ENCODE results near the gene N4BP2L2. TPM values are rescaled to one million over a fixed set of nuclear protein-coding genes. Genes with fewer than 3 reads are reported as not detected.
"Not testable (repeated sequence)": the region's sequence is repeated elsewhere in the genome, so short reads cannot be mapped to it uniquely, and the experiment has no call there.

Gene N4BP2L2
- 77.9 and 85.0 TPM in 2 replicates for polyA plus RNA-seq (2014; cell fraction: cytosol; rRNA removed)
- 105 and 106 TPM in 2 replicates for polyA plus RNA-seq (2014; cell fraction: nucleus; rRNA removed)

DNA sequence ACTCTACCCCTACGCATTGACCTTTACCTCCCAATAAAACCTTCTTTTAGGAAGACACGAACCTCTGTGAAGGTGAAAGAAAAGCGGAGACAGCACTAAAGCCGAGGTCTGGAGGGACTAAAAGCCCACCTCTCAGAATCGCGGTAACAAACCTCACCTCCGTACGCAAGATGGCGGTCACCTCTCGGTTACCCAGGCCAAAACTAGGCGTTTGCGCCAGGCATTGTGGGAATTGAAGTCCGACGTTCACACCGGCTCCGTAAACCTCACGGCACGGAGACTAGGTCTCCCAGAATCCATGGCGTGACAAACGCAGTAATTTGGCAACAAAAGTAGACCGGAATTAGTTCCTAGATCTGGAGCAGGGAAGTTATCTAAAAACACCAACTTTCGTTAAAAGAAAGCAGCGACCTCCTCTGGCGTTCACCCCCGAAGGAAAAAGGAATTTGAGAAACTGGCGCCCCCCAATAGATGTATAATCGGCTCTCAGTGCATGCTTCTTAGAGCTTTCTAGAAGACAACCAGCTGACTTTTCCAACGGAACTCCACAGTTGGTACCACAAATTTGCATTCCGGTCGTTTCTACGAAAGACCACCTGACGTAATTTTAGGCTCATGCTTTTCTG lies at the start of gene N4BP2L2:
N4BP2L2 (minus strand) TSS at position 175 of the 626 bp plus-strand sequence. CDS start 1,768 bp downstream, outside the sequence.
- DNase-seq (ENCODE audit: low spot score): peak; percentile 97

DNA sequence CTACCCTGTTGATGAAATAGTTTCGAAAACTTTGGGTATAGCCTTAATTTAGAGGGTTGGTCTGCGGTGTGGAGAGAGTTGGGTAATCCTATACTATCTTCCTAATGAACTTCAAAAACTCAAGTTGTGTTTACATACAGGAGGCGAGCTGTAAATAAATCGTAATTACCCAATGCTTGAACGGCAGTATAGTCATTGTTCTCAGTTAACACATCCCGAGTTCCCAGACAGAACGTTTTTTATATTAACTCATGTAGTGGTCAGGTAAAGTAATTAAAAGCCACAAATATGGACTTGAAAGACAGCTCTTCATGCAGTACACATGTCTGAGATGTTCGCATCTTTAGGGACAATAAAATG lies 49.2 kb upstream of the N4BP2L2 start:
- DNase-seq (ENCODE audit: low spot score): no peak

DNA sequence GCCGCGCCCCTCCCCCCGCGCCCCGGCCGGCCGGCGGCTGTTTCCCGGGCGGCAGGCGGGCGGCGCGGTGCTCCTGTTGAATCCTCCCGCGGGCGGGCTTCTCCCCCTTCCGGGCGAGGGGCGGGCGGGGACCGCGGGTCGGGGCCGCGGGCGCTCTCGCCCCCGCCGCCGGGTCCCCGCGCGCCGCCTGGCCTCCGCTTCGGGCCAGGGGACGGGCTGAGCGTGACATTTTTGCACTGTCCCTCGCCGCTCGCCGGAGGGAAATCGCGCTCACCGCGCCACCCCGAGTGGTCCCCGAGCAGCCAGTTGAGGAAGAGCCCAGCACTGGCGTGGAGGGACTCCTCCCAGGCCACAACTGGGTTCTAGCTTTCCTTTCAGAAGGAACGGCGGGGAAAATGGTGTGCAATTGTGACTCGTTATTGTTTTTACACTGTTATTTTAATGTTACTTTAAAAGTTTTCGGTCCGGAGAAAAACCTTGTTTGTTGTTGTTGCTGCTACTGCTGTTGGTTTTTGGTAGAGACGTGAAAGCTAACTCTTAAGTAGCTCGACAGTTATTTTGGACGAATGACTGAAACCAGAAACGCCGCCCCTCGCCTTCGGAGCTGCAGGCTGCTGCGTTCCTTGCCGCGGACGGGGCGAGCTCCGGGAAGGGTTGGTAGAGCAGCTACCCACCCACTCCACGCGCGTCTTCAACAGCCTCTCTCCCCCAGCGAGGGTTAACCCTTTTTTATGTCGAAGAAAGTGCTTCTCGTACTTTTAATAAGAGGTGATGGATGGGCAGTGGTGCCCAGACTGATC lies 48.6 kb upstream of the N4BP2L2 start:
- DNase-seq (ENCODE audit: low spot score): peak; percentile 56

DNA sequence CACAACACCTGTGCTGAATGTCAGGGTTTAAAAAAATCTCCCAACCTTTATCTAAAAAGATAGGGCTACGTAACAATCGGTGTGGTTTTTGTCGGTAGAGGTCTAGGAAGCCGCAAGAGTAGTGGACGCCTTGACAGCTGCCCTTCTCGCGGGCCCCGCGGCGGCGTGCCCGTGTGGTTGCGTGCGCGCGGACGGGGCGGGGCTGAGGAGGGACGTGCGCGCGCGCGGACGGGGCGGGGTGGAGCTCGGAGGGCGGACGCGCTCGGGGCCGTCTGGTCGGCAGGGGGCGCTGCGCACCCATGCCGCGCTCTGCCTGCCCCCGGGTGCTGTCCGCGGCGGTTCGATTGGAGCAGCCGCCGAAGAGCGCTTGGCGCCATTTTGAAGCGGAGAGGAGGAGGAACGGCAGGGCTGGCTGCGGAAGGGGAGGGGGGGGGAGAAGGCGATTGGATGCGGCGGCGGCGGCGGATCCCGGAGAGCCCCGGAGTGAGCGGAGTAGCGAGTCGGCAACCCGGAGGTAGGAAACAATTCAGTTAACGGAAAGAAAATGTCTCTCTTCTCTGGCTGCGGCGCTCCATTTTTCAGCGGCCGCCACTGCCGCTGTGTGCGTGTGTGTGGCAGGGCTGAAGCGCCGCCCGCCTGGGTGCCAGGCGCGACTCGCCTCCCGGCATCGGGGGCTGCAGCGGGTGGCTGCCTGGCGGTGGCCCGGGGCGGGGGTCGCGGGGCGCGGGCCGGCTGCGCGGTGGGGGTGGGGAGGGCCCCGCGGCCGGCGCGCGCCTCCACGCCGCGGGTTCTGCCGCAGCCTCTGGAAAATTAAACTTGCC lies 47.7 kb upstream of the N4BP2L2 start, which contains the start of gene PDS5B:
PDS5B (plus strand) TSS at position 373 of the 821 bp plus-strand sequence. CDS start 62,321 bp downstream, outside the sequence.
- DNase-seq (ENCODE audit: low spot score): peak; percentile 94

DNA sequence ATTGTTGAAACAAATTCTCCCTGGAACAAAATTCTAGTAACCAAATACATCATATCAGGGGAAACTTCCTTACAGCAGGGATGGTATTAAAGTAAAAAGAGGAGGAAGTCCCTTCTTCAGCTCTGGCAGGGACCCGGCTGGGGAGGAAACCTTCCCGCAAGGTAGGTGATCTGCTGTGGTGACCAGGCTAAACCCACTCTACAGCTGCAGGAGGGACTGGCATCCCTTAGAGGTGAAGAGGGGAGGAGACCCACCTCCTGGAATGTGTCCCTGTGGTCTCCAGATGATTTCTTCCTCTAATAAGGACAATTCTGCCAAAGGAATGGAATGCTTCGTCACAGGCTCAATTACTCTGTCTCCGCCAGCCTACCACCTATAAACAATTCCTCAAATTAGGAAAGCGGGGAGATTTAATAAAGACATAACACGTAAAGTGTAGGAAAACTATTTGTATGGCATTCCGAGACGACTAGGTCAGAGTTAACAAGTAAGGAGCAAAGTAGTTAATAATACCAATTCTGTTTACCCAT lies 47.0 kb upstream of the N4BP2L2 start:
- peak; percentile 29 for DNase-seq (ENCODE audit: low spot score)

DNA sequence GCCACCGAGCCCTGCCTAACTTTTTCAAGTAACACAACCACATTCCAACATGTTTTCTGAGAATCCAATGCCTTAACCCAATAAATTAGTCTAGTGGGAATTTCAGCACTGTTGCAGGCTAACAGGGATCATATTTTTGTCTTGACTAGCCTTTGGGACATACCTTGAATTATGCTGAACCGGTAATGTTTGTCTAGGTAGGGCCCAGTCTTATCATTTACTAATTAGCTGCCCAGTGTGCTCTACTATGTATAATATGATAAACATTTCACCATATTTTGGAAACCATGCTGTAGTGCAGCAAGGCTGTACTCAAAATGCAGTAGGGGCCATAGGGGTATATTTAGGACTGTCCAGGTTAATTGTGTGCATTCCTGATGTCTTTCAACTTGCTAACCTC lies 44.4 kb upstream of the N4BP2L2 start:
- DNase-seq (ENCODE audit: low spot score): no peak

DNA sequence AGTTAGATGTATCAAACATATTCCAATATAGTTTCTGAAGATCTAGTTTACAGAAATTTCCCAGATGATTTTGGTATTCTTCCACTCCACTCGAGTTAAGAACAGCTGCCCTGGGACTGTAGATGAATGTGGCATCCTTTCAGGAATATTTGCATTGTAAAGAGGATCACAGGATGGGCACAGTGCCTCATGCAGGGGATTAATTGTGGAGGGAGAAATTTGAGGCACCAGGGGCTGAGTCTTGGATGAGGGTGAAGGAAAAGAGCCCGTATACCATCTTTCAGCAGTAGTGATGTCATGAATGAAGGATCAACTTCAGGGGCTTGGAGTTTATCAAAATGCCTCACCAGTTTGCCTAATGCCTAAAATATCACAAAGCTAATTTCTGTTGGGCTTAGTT lies 43.7 kb upstream of the N4BP2L2 start:
- DNase-seq (ENCODE audit: low spot score): no peak

DNA sequence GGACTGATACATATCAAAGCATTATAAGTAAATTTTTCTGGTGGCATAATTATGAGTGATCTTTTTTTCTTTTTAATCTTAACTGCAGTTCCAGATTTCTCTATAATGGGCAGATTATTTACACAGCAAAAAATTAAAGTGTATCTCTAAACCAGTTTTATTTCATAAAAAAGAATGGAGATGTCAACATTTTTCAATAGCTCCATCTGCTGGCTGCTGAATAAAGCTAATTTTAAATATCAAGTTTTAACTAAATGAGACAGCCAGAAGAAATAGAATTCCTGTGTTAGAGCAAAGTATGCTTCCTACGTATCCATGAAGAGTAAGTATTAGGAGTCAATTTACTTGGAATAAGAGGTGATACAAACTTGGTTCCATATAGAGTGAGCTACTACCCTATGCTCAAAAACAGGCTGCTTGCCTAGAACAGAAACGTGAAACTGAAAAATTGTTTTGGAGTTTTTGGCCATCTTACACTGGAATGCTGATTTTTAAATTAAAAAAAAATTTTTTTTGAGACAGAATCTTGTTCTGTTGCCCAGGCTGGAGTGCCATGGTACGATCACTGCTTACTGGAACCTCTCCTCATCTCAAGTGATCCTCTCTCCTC lies 42.7 kb upstream of the N4BP2L2 start:
- peak; percentile 24 for DNase-seq (ENCODE audit: low spot score)

DNA sequence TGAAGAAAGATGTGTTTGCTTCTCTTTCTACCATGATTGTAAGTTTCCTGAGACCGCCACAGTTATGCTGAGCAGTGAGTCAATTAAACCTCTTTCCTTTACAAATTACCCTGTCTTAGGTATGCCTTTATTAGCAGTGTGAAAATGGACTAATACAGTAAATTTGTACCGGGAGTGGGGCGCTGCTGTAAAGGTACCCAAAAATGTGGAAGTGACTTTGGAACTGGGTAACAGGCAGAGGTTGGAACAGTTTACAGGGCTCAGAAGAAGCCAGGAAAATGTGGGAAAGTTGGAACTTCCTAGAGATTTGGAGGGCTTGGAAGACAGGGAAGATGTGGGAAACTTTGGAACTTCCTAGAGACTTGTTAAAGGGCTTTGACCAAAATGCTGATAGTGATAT lies 38.4 kb upstream of the N4BP2L2 start:
- no peak for DNase-seq (ENCODE audit: low spot score)

DNA sequence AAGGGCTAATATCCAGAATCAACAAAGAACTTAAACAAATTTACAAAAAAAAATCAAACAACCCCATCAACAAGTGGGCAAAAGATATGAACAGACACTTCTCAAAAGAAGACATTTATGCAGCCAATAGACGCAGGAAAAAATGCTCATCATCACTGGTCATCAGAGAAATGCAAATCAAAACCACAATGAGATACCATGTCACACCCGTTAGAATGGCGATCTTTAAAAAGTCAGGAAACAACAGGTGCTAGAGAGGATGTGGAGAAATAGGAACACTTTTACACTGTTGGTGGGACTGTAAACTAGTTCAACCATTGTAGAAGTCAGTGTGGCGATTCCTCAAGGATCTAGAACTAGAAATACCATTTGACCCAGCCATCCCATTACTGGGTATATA lies 37.1 kb upstream of the N4BP2L2 start:
- not testable (repeated sequence) for DNase-seq (ENCODE audit: low spot score)

DNA sequence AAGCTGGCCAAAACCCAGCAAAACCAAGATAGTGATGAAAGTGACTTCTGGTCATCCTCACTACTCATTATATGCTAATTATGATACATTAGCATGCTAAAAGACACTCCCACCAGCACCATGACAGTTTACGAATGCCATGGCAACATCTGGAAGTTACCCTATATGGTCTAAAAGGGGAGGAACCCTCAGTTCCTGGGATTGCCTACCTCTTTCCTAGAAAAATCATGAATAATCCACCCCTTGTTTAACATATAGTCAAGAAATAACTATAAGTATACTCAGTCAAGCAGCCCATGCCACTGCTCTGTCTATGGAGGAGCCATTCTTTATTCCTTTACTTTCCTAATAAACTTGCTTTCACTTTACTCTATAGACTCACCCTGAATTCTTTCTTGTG lies 22.2 kb upstream of the N4BP2L2 start:
- DNase-seq (ENCODE audit: low spot score): not testable (repeated sequence)

DNA sequence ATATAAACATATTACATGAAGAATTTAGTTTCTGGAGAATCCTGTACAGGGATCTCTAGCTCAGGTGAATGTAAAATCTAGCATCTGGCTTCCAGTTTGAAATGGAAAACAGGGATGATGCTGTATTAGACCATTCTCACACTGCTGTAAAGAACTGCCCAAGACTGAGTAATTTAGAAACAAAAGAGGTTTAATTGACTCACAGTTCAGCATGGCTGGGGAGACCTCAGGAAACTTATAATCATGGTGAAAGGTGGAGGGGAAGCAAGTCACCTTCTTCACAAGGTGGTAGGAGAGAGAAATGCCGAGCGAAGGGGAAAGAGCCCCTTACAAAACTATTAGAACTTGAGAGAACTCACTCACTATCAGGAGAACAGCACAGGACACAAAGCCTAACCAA lies 17.0 kb upstream of the N4BP2L2 start:
- no peak for DNase-seq (ENCODE audit: low spot score)

DNA sequence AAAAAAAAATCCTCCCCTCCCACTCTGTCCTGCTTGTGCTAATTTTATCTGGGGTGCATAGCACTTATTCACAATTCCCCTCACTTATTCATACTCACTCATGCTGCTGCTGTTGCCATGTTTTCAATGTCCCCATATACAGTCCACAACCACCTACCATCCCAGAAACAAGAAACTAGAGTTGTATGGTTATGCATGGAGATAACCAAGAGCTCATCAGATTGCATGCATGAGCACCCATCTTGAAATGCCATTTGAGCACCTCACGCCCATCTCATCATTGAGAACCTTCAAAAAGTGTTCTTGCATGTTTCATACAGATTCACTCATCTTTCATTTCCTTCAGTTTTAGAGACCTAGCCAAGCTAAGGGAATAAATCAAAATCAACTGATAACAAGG lies 15.1 kb upstream of the N4BP2L2 start:
- DNase-seq (ENCODE audit: low spot score): no peak

DNA sequence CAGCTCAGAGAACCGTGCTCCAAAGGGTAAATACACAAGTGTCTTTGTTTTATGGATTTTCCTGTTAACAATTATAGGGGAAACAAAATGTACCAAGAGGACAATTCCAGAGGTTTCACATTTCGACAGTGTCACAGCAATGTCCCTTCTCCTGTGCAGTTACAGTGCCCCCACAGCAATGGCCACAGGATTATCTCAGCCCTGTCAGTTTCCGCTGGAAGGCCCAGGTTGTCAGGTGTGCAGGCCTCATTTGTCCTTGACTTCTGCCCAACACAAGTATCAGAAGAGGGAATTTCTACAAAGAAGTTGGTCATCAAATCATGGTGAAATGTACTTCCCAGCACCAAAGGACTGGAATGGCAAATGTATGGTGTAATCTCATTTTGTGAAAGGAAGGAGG lies 11.2 kb upstream of the N4BP2L2 start:
- DNase-seq (ENCODE audit: low spot score): no peak

DNA sequence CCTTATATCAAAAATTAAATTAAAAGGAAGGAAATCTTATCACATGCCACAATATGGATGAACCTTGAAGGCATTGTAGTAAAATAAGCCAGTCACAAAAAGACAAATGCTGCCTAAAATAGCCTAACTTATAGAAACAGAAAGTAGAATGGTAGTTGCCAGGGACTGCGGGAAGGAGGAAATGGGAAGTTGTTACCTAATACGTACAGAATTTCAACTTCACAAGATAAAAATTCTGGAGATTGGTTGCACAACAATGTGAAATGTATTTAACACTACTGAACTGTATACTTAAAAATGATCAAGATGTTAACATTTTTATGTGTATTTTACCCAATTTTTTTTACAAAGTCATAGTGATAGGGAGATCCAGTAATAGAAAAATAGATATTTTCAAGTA lies 10.2 kb upstream of the N4BP2L2 start:
- no peak for DNase-seq (ENCODE audit: low spot score)

DNA sequence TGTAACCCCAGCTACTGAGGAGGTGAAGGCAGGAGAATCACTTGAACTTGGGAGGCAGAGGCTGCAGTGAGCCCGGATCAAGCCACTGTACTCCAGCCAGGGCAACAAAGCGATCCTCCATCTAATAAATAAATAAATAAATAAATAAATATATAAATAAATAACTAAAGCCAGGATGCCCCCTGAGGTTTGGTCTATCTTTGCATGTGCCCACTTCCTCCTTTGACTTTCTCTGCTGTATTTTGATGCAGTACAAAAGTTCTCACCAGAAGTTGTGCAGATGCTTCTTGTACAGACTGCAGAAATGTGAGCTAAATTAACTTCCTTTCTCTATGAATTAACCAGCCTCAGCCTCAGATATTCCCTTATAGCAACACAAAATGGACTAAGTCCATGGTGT lies 6.5 kb upstream of the N4BP2L2 start:
- DNase-seq (ENCODE audit: low spot score): no peak

DNA sequence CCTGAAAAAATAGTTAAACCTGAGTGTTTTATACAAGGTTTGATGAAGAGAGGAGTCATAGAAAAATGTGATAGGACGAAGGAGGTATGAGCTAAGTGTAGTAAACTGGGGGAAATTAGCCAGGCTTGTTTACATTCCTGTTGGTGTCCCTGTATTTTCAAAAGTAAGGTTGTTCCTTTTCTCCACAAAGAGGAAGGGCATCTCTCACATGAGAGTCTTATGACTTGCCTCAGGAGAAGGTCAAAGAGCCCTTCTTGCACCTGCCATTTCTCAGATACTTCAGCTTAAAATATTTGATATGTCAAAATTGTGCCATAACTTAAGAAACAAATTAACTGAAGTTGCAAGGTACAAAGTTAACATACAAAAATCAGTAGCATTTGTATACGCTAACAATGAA lies 3.6 kb upstream of the N4BP2L2 start:
- DNase-seq (ENCODE audit: low spot score): no peak

DNA sequence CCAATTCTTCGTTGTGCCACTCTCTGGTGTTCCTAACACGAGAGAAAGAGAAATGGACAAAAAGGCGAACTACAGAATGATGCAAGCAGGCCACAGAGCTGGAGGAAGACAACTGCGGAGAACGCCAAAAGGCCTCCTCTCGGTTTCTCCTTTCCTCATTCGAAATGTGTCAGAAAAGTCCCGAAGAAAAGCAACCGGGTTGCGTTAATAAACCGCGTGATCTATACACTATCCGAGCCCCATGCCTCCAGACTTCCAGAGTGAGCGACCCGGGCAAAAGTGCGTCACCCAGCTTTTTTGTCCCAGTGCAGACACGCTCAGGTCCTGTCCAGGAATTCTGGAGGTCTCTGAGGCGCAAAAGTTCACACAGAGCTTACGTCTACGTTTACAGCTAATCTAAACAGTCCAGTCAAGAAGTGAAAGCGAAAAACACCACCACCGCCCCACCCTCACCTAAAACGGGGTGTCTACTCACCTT lies 413 bp downstream of the N4BP2L2 start:
- DNase-seq (ENCODE audit: low spot score): no peak

DNA sequence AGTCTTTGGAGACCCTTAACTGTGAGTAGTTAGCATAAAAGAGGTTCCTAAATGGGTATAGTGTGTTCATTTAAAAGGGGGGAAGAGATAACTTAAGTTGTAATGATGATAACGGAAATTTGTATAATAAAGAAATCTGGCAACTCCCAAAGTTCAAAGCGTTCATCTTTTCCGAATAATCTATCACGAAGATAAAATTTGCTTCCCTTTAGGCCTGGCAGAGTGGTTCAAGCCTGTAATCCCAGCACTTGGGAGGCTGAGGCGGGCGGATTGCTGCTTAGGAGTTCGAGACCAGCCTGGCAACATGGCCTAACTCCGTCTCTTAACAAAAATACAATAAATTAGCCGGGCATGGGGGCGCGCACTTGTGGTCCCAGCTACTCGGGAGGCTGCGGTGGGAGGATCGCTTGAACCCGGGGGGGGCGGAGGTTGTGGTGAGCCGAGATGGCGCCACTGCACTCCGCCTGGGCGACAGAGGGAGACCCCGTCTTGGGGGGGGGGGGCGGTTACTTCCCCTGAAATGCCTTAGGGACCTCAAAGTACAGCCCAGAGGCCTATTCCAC lies 934 bp downstream of the N4BP2L2 start:
- no peak for DNase-seq (ENCODE audit: low spot score)

DNA sequence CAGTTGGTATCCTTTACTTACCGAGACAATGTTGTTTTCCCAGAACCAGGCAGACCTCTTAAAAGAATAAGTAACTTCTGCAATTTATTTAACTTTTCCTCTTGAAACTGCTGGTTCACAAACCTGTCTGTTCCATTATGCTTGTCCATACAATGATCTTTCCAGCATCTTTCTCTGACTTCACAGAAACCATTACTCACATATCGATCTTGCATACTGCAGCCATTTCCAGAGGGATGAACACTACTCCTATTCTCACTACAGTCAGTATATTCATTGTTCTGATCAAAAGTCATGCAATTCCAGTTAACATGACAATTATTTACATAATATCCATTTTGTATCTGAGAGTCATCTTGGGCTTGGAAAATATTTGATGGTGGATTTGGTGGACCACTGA lies 2.8 kb downstream of the N4BP2L2 start:
- no peak for DNase-seq (ENCODE audit: low spot score)

DNA sequence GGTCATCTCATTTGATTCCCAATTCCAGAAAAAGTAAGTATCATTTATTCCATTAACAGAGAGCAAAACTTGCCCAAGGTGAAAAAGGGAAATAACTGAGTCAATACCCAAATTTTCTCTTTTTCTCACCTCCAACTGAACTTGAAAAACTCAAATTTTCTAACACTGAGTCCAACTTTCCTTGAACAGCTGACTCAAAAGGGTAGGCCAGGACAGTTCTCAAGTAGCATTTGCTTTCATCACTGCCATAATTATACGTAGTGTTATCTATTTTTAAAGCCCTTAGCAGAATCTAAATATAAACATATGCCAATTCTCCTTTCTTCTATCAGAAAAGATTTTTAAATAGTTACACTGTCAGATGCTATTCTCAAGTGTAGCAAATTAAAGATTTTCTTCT lies 3.5 kb downstream of the N4BP2L2 start:
- DNase-seq (ENCODE audit: low spot score): no peak

Data from SK-N-DZ (cell line).